Upper lobe of left lung (tissue), 6 donors: ENCODE measurements around the gene CFAP100. TPM values are rescaled to one million over a fixed set of nuclear protein-coding genes. Genes with fewer than 3 reads are reported as not detected.
A peak's percentile ranks its signal among the peaks of the same experiment; 100 is the strongest.

Experiments
- ATAC-seq, 2 donors: fragments of 200-7000 bp; cut with Tn5 transposase; one replicate each; pipeline ENCODE4 v1.9.1; 2022; ENCODE audit warnings: mild to moderate bottlenecking in 2 of 2, moderate library complexity in 2 of 2; ENCODE audit not compliant: low FRiP score in 2 of 2
- DNase-seq, 2 donors: peaks; one replicate each; pipeline ENCODE4 v3.0.0-alpha.2; 2019 to 2020
- H3K27ac ChIP-seq, 4 donors: fragments of 200-600 bp; sonication (generic); one replicate each; pipeline ENCODE4 v1.5.1; 2016 to 2019
- H3K27me3 ChIP-seq, 4 donors: fragments of 200-600 bp; sonication (generic); one replicate each; pipeline ENCODE4 v1.5.1; 2017 to 2019
- H3K36me3 ChIP-seq, 4 donors: fragments of 200-600 bp; sonication (generic); one replicate each; pipeline ENCODE4 v1.5.1; 2016 to 2019
- H3K4me1 ChIP-seq, 4 donors: fragments of 200-600 bp; sonication (generic); one replicate each; pipeline ENCODE4 v1.5.1; 2018 to 2019
- H3K4me3 ChIP-seq, 4 donors: fragments of 200-600 bp; sonication (generic); one replicate each; pipeline ENCODE4 v1.5.1; 2017 to 2019; ENCODE audit warnings: mild to moderate bottlenecking in 2 of 4, moderate library complexity in 1 of 4
- H3K9me3 ChIP-seq, 4 donors: fragments of 200-600 bp; sonication (generic); one replicate each; pipeline ENCODE4 v1.5.1; 2018 to 2019
- CTCF ChIP-seq, 6 experiments: fragments of 450-650 bp in 4 of 6; fragments of 200-600 bp in 2 of 6; sonication (generic) in 2 of 6; IDR thresholded peaks; one replicate each; pipeline ENCODE4 v1.5.1; 2016 to 2019; ENCODE audit warnings: antibody characterized with exemption in 6 of 6
- EP300 ChIP-seq, 4 donors: sonication (generic); formaldehyde crosslinking; IDR thresholded peaks; one replicate each; pipeline ENCODE4 v1.5.1; 2017; ENCODE audit warnings: antibody characterized with exemption in 4 of 4, control low read depth in 2 of 4
- POLR2A ChIP-seq, 4 donors: fragments of 450-650 bp; IDR thresholded peaks; one replicate each; pipeline ENCODE4 v1.5.1; 2016 to 2017; ENCODE audit warnings: antibody characterized with exemption in 4 of 4, mild to moderate bottlenecking in 2 of 4
- POLR2AphosphoS5 ChIP-seq, 2 donors: sonication (generic); formaldehyde crosslinking; IDR thresholded peaks; one replicate each; pipeline ENCODE4 v1.5.1; 2017; ENCODE audit warnings: antibody characterized with exemption in 2 of 2
- WGBS, 2 donors: methylation state at CpG; one replicate each; pipeline ENCODE4 v1.1.5; 2017 to 2018; 5-methylcytosine and 5-hydroxymethylcytosine counted together
- total RNA-seq, 6 donors: library from RNA; depleted of rRNA in 4 of 6; stranded (reverse); fragments of >200 nt in 4 of 6; gene quantifications; one replicate each; pipeline versions ENCODE4 v1.1.0 to v1.2.1, GENCODE V29; 2016 to 2021
- donor health status: DM: no; HTN: no; CAD: no; lungs with moderate emphysema.
- donor health status: DM: no; HTN: yes; CAD: no; lungs with severe emphysema.

CFAP100 gene
- total RNA-seq, 6 donors from 2014 or later: 0.09 to 57.9 (median 21.6) TPM

GRCh38 chr3:126360046-126360713 is 34.5 kb upstream of the CFAP100 start:
- H3K9me3 ChIP-seq: no peaks in the 10 kb centered on the region
- no peaks in the 10 kb centered on the region for H3K36me3 ChIP-seq
- DNase-seq (peak in 1 of 2 donors; percentile 12), ATAC-seq (no peak)
- H3K27me3 ChIP-seq: peaks cover 0 to 12% (median 3%) of the 10 kb centered on the region in 4 donors
- H3K27ac ChIP-seq: no peak overlapping the region
- WGBS, 2 donors: 78 to 79% methylated on average over 3 of the region's 3 CpGs
- no peak for TF ChIP-seq CTCF (IDR thresholded peaks at IDR 0.05)
- TF ChIP-seq EP300 (IDR thresholded peaks at IDR 0.05): no peak
- no peak for TF ChIP-seq POLR2AphosphoS5 (IDR thresholded peaks at IDR 0.05)
- TF ChIP-seq POLR2A (IDR thresholded peaks at IDR 0.05): no peak
- H3K4me1 ChIP-seq: peaks cover 12 to 29% (median 22%) of the 10 kb centered on the region in 4 donors
- H3K4me3 ChIP-seq: no peak overlapping the region

- Histone ChIP-seq H3K36me3 (no peaks in the 10 kb centered on the region), H3K4me1 (peaks cover 6 to 24% (median 17%) of the 10 kb centered on the region in 4 donors), H3K27me3 (peaks cover 0 to 12% (median 3%) of the 10 kb centered on the region in 4 donors), H3K9me3 (no peaks in the 10 kb centered on the region), H3K27ac (no peak overlapping the region), H3K4me3 (no peak overlapping the region)
- no peak for ATAC-seq
- 80 to 81% methylated on average over 1 to 2 of the region's 3 CpGs for WGBS, 2 donors
- TF ChIP-seq EP300 (IDR thresholded peaks at IDR 0.05): no peak
- TF ChIP-seq CTCF (IDR thresholded peaks at IDR 0.05): no peak
- no peak for TF ChIP-seq POLR2AphosphoS5 (IDR thresholded peaks at IDR 0.05)
- no peak for TF ChIP-seq POLR2A (IDR thresholded peaks at IDR 0.05)
- DNase-seq: peak in 1 of 2 donors; percentile 14
Measured at GRCh38 chr3:126360714-126361060, 34.0 kb upstream of the CFAP100 start.

GRCh38 chr3:126361211-126361610 is 33.5 kb upstream of the CFAP100 start:
- TF ChIP-seq POLR2A (IDR thresholded peaks at IDR 0.05): no peak
- TF ChIP-seq POLR2AphosphoS5 (IDR thresholded peaks at IDR 0.05): no peak
- no peak for TF ChIP-seq EP300 (IDR thresholded peaks at IDR 0.05)
- no peak for TF ChIP-seq CTCF (IDR thresholded peaks at IDR 0.05)
- Histone ChIP-seq H3K4me1 (peaks cover 6 to 19% (median 13%) of the 10 kb centered on the region in 4 donors), H3K9me3 (no peaks in the 10 kb centered on the region), H3K27me3 (peaks cover 0 to 8% (median 3%) of the 10 kb centered on the region in 4 donors), H3K4me3 (no peak overlapping the region), H3K27ac (no peak overlapping the region), H3K36me3 (no peaks in the 10 kb centered on the region)
- peak; percentile 17 to 19 for DNase-seq
- no peak for ATAC-seq
- 76 to 81% methylated on average over 9 of the region's 9 CpGs for WGBS, 2 donors

DNA sequence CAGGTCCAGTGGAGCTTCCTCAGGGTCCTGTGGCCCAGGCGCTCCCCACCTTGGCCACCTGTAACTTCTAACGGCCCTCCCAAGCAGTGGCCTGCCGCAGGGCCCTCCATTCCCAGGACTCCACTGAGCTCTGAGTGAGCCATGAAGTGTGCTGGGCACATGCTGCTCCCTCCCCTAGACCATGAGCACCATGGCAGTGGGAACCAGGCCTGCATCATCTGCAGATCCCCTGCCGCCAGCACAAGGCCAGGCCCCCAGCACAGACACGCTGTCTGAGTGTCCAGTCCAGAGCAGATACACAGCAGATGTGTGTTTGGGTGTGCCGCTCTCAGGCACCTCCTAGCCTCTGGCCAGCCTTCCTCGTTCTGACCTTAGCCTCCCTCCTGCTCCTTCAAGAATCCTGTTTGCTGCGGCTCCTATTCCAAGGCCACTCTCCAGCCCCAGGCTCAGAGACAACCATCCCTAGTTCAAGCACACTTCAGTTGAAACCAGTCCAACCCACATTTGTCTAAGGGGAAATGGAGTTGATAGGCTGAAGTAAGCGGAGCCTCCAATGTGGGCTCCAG is 30.5 kb upstream of the CFAP100 start:
- Histone ChIP-seq H3K27ac (no peak overlapping the region), H3K4me3 (no peak overlapping the region), H3K36me3 (no peaks in the 10 kb centered on the region), H3K9me3 (no peaks in the 10 kb centered on the region), H3K4me1 (no peaks in the 10 kb centered on the region), H3K27me3 (no peaks in the 10 kb centered on the region)
- 91 to 92% methylated on average over 8 to 9 of the region's 9 CpGs for WGBS, 2 donors
- no peak for TF ChIP-seq POLR2AphosphoS5 (IDR thresholded peaks at IDR 0.05)
- peak in 1 of 2 donors; percentile 51 for DNase-seq
- ATAC-seq: no peak

DNA sequence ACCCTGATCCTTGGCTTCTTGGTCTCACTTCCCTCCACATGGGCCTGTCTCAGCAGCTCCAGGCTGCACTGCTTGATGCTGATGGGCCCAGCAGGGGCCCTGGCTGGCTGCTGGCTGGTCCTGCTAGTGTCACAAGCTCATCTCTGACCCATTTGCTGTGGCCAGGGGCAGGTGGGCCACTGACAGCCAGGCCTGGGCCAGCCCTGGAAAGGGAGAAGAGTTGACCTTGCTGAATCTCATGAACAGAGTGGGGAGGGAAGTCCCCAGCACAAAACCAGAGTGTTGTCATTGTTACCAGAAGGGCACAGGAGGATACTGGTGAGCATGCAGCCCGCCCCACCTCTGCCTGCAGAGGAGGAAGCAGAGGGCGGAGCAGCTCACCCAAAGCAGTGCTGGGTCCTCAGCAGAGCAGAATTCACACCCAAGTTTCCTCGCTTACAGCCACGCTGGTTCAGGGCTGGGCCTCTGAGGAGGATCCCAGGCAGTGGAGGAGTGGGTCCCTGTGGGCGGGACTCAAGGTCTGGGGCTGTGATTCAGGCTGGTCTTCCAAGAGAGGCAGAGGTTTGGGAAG is 29.9 kb upstream of the CFAP100 start:
- H3K36me3 ChIP-seq: no peaks in the 10 kb centered on the region
- no peaks in the 10 kb centered on the region for H3K4me1 ChIP-seq
- TF ChIP-seq EP300 (IDR thresholded peaks at IDR 0.05) (no peak), CTCF (IDR thresholded peaks at IDR 0.05) (no peak), POLR2A (IDR thresholded peaks at IDR 0.05) (no peak), POLR2AphosphoS5 (IDR thresholded peaks at IDR 0.05) (no peak)
- DNase-seq (peak in 1 of 2 donors; percentile 49), ATAC-seq (no peak)
- WGBS, 2 donors: 90 to 94% methylated on average over 2 to 5 of the region's 5 CpGs
- H3K4me3 ChIP-seq: no peak overlapping the region
- H3K27me3 ChIP-seq: no peaks in the 10 kb centered on the region
- H3K9me3 ChIP-seq: no peaks in the 10 kb centered on the region
- no peak overlapping the region for H3K27ac ChIP-seq
